Skeletal muscle tissue (tissue), 4 donors: ENCODE data around the gene AK8. TPM values are rescaled to one million over a fixed set of nuclear protein-coding genes. Genes with fewer than 3 reads are reported as not detected.

Source experiments
- H3K27ac ChIP-seq: one replicate; pipeline ENCODE4 v1.7.0; 2013; ENCODE audit warnings: mild to moderate bottlenecking, low read depth, low read length, inconsistent platforms
- H3K27me3 ChIP-seq, 3 donors: one replicate each; pipeline ENCODE4 v1.7.0; 2013; ENCODE audit warnings: low read length in 3 of 3; ENCODE audit not compliant: control insufficient read depth in 3 of 3, insufficient read depth in 3 of 3
- H3K36me3 ChIP-seq, 3 donors: one replicate each; pipeline ENCODE4 v1.7.0; 2013; ENCODE audit warnings: low read length in 3 of 3; ENCODE audit not compliant: control insufficient read depth in 3 of 3, insufficient read depth in 3 of 3
- H3K4me1 ChIP-seq, 3 donors: one replicate each; pipeline ENCODE4 v1.7.0; 2013; ENCODE audit warnings: low read length in 3 of 3, mild to moderate bottlenecking in 3 of 3; ENCODE audit not compliant: control insufficient read depth in 3 of 3, insufficient read depth in 3 of 3
- H3K4me3 ChIP-seq, 3 donors: one replicate each; pipeline ENCODE4 v1.7.0; 2013; ENCODE audit warnings: low read length in 3 of 3
- H3K9ac ChIP-seq, 3 donors: one replicate each; pipeline ENCODE4 v1.7.0; 2013; ENCODE audit warnings: low read length in 3 of 3, mild to moderate bottlenecking in 3 of 3, moderate library complexity in 2 of 3, low read depth in 1 of 3
- H3K9me3 ChIP-seq, 3 donors: one replicate each; pipeline ENCODE4 v1.7.0; 2013; ENCODE audit warnings: low read length in 3 of 3; ENCODE audit not compliant: control insufficient read depth in 3 of 3
- total RNA-seq: library from RNA; depleted of rRNA; stranded (reverse); fragments of >200 nt; gene quantifications from one replicate; pipeline ENCODE4 v1.2.3, GENCODE V29; 2014
- donor health status: Osteomylitis.

The AK8 gene
- total RNA-seq, 1 donor from 2014 or later = 0.52 TPM

DNA sequence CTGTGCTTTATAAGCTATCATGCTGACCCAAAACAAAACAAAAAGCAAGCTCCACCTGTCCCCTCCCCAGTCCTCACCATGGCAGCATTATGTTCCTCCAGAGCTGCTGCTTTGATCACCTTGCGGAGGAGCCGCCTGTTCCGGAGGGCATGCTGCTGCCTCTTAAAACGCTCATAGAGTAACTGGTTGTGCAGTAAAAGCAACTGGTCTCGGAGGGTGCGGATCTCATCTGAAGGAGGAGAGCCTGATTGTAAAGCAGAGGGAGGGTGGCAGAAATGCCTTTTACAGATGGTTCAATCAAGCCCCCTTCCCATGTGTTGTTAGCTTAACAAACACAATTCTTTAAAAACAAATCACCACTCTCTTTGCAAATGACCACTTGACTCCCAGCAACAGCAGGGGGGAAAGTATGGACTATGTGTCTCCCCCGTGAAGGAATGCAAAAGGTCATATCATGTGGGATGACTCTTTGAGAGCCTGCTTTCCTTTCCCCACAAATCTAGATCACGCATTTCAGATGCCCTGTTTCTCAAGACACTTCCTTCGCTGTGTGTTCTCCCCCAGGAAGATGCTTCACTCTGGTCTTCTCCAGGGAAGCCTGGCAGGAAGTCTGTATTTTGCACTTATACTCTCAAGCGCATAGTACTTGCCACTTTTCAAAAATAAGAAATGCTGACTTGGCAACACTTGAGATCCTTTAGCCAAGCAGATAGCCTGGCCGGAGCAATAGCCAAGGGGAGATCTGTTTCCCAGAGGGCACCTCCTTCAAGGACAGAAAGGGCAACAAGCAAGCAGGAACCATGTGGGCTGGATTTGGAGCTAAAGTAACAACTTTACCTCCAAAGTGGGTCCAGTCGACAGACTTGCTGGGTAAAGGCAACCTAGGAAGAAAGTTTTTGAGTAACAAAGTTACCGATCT, 25.7 kb upstream of the AK8 start:
- peaks cover 0 to 7% (median 5%) of the 10 kb centered on the region in 3 donors for H3K4me1 ChIP-seq
- H3K9me3 ChIP-seq = no peaks in the 10 kb centered on the region
- peaks cover 48 to 70% (median 55%) of the 10 kb centered on the region in 3 donors for H3K36me3 ChIP-seq
- no peaks in the 10 kb centered on the region for H3K27me3 ChIP-seq
- no peak overlapping the region for H3K9ac ChIP-seq
- no peak overlapping the region for H3K27ac ChIP-seq
- H3K4me3 ChIP-seq = no peak overlapping the region

DNA sequence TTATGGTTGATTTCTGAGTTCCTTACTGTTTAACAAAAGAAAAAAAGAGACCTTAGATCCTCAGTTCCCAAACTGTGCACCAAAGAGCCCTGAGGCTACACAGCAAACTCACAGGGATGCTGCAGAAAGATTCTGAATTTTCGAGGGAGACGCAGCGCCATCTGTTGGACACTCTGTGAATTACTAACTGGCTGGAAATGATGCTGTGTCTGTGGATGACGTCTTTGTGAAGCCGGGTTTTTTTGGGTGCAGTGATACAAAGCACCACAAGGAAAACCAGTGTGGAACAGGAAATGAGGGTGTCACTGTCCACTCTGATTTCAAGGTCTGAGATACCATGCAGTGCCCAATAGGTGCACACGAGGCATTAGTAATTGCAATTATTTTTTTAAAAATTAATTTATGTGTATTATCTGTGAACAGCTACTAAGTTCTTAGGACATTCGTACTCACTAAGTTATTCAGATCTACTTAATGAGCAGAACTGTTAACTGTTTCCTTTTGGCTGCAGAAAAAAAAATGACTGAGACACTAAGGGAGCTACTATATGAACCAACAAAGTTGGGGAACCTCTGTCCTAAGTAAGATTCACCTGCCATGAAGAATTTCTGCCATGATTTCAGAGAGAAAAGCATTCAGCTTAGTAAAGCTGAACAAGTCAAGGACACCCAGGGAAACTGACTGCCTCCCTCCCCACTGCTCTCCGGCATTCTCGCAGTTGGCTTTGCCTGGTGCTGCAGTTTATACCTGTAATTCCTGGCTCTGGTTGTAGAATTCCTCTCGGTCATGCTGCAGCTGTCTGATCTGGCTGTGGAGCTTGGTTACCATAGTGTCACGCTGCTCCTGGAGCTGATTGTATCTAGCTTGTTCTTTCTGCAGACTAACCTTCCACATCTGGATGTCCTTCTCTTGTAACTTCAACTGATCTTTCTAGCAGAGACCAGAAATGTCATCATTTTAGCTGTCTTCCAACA, 24.1 kb upstream of the AK8 start:
- no peak overlapping the region for H3K4me3 ChIP-seq
- H3K36me3 ChIP-seq = peaks cover 59 to 78% (median 67%) of the 10 kb centered on the region in 3 donors
- H3K9ac ChIP-seq = no peak overlapping the region
- no peak overlapping the region for H3K27ac ChIP-seq
- H3K27me3 ChIP-seq = no peaks in the 10 kb centered on the region
- peaks cover 0 to 7% (median 5%) of the 10 kb centered on the region in 3 donors for H3K4me1 ChIP-seq
- H3K9me3 ChIP-seq = no peaks in the 10 kb centered on the region

DNA sequence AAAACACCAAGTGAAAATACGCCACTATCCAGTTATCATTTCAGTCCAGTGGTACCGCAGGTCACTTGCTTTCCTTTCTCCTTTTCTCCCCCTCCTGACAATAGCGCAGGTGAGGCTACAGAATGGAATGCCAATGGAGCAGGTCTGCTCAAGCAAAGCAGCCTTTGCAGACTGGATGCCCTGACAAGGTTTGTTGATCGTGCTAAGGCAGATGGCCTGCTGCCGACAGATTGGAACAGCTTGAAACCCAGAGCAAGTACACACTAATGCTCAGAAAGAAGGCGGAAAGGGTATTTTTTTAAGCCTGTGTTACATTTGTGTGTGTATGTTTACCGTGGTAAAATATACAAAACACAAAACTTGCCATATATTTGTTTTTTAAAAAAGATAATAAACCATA, 20.0 kb upstream of the AK8 start:
- Histone ChIP-seq H3K4me1 (peaks cover 0 to 7% (median 5%) of the 10 kb centered on the region in 3 donors), H3K9me3 (no peaks in the 10 kb centered on the region), H3K27ac (no peak overlapping the region)

DNA sequence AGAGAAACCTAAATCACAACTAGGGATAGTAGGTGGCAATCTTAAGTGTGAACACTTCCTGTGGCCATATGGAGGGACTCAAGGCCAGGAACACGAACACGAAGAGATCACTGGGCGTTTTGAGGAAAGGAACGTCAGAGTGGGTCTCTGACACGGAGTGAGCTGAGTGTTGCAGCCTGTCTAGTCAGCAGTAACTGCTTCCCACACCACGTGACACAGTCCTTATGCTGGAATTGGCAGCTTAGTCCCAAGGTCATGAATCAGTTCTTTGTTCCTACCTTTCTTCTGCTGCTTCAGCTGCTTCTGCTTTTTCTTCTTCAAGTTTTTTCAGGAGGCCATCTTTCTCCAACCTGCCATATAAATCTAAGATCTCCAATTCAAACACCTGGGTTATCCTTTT, 18.8 kb upstream of the AK8 start:
- peaks cover 66 to 86% (median 73%) of the 10 kb centered on the region in 3 donors for H3K36me3 ChIP-seq
- H3K4me3 ChIP-seq = no peak overlapping the region
- no peak overlapping the region for H3K27ac ChIP-seq
- no peaks in the 10 kb centered on the region for H3K9me3 ChIP-seq
- H3K9ac ChIP-seq = no peak overlapping the region
- no peaks in the 10 kb centered on the region for H3K4me1 ChIP-seq
- H3K27me3 ChIP-seq = no peaks in the 10 kb centered on the region

More for the DNA sequence above, 20.0 kb upstream of the AK8 start:
- Histone ChIP-seq H3K4me3 (no peak overlapping the region), H3K9ac (no peak overlapping the region), H3K36me3 (peaks cover 62 to 79% (median 76%) of the 10 kb centered on the region in 3 donors), H3K27me3 (no peaks in the 10 kb centered on the region)

DNA sequence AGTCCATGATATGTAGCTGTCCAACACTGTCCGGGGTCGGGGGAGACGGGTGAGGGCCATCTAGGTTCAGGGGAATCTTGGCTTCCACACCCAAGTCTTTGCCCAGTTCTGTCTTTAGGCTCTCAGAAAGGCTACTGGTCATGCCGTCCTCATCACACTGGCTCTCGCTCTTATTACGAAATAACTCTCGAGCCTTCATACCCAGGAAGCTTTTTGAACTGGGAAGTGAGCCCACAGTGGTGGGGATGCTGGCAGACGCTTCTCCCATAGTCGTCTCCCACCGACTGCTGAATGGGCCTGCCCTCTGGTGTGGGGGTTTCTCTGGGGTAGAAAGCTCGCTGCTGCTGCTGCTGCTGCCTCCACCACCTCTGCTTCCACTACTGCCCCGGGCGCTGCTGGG, 18.2 kb upstream of the AK8 start:
- Histone ChIP-seq H3K4me3 (no peak overlapping the region), H3K4me1 (no peaks in the 10 kb centered on the region), H3K27ac (no peak overlapping the region), H3K9me3 (no peaks in the 10 kb centered on the region), H3K36me3 (peaks cover 64 to 83% (median 72%) of the 10 kb centered on the region in 3 donors), H3K9ac (no peak overlapping the region), H3K27me3 (no peaks in the 10 kb centered on the region)

DNA sequence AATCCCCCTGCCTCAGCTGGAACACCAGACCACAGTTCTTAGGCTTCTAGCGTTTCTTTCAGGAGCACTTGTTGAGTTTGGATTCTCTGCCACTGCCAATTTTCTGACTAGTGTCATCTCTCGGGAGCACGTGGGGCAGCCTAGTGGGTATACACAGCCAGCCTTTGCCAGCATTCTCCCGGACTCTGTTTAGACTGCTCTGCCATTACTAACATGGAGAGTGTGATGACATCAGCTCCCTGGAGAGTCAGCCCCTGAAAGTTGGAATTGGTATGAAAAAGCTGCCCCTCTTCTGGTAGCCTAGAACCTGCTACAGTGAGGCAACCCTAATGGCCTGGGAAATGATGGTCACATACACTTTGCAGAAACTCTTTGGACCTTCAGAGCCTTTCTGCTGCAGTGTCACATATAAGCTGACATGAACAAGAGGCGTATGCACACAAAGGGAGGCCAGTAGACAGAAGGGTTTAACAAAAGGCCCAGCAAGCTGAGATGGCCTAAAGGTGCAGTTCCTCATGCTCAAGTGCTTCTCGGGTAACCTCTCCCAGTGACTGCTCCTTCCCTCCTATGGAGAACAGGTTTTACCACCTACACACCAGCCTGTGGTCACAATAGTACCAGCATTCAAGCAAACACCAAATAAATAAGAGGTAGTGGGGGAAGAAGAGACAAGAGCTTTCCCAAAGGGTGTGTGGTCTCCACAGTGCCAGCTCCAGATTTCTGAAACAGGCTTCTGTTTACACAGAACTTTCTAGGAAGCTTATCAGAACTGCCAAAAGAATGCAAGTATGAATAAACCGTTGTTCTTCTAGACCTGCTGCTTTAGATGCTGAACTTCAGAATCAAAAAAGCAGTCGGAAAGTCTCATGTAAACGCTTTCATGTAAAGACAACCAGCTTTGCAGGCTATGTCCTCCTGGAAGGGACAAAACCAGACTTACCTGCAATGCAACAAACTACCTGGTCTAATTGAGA, 17.1 kb upstream of the AK8 start:
- Histone ChIP-seq H3K9me3 (no peaks in the 10 kb centered on the region), H3K9ac (no peak overlapping the region), H3K4me1 (no peaks in the 10 kb centered on the region), H3K27ac (no peak overlapping the region), H3K36me3 (peaks cover 53 to 72% (median 61%) of the 10 kb centered on the region in 3 donors), H3K27me3 (no peaks in the 10 kb centered on the region), H3K4me3 (no peak overlapping the region)

DNA sequence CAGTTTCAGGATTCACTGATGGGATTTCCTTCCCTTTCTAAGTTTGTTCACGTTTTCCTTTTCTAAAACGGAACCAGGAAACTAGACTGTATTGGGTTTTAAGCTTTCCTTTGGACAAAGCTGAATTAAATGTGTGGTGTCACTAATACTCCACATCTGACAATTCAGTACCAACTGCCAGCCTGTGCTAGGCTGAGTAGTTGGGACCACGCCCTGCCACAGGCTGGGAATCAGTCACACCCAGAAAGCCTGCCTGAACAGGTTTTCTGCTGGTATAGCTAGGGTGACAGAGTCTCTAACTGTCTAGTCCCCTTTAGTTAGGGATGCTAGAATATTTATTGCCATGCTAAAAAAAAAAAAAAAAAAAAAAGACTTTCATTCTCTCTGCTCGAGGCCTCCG, 16.3 kb upstream of the AK8 start:
- H3K27me3 ChIP-seq = no peaks in the 10 kb centered on the region
- peaks cover 45 to 64% (median 55%) of the 10 kb centered on the region in 3 donors for H3K36me3 ChIP-seq
- no peak overlapping the region for H3K27ac ChIP-seq
- no peak overlapping the region for H3K4me3 ChIP-seq
- H3K4me1 ChIP-seq = no peaks in the 10 kb centered on the region
- H3K9ac ChIP-seq = no peak overlapping the region
- H3K9me3 ChIP-seq = no peaks in the 10 kb centered on the region

DNA sequence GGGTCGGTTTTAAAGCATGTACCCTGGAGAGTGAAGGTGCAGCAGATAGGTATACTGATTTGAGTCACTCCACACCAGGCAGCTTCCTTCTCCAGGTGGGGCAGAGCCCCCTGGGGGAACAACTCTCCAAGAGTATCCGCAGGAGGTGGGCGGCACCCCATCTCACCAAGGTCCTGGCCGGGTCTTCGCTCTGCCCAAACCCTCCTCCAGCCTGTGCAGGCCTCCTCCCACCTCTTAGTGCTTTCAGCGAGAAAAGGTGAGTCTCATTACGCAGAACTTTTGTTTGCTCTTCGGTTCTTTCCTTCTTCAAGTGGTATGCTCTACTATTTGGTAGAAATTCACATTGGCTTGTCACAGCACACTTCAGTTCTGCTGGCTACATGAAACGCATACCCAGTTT, 14.3 kb upstream of the AK8 start:
- H3K4me3 ChIP-seq = no peak overlapping the region
- no peaks in the 10 kb centered on the region for H3K9me3 ChIP-seq
- no peak overlapping the region for H3K9ac ChIP-seq
- H3K27ac ChIP-seq = no peak overlapping the region
- H3K27me3 ChIP-seq = no peaks in the 10 kb centered on the region
- peaks cover 33 to 48% (median 41%) of the 10 kb centered on the region in 3 donors for H3K36me3 ChIP-seq
- no peaks in the 10 kb centered on the region for H3K4me1 ChIP-seq

DNA sequence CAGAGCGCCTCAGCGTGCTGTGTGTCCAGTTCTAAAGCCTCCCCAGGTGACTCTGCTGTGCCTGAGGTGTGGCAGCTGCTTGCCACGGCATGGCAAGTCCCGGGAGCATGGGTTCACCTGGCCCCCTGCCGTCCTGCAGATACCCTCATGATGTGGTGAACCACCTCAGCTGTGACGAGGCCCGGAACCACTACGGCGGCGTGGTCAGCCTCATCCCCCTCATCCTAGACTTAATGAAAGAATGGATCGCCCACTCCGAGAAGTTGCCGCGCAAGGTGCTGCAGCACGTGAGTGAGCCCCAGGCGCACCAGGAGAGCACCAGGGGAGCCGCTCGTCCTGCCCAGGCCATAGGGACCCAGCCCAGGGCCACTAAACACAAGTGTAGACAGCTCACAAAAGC, 10.1 kb upstream of the AK8 start:
- Histone ChIP-seq H3K27ac (no peak overlapping the region), H3K9me3 (no peaks in the 10 kb centered on the region), H3K36me3 (peaks cover 5 to 13% (median 6%) of the 10 kb centered on the region in 3 donors), H3K4me1 (no peaks in the 10 kb centered on the region), H3K27me3 (no peaks in the 10 kb centered on the region), H3K4me3 (no peak overlapping the region), H3K9ac (no peak overlapping the region)
